GM19099 (cell line): Measurements from ENCODE around the gene DPM1.

ENCODE experiments used
- POLR2A ChIP-seq: IDR thresholded peaks from 3 replicates; pipeline ENCODE4 v1.6.1; 2011; ENCODE audit warnings: low read depth; ENCODE audit not compliant: insufficient read length; ENCODE audit errors: extremely low read depth

DPM1 gene

DNA sequence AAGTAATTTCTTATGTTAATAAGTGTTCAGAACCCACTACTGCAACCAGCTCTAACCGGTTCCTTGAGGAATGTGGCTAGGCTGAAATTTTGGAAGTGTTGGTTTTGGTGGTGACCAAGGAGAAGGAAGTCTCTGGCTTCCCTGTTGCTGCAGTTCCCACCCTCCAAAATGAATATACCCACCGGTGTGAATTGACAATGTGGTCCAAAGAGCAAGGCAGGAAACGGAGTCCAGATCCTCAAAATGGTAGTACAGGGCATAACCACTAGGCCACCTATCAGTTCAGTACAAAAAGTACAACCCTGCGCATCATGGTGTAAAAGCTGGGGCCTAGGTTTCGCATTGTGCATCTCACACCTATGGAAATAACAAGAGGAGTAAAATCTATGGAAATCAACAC lies 29.9 kb downstream of the DPM1 start:
- no peak for TF ChIP-seq POLR2A

DNA sequence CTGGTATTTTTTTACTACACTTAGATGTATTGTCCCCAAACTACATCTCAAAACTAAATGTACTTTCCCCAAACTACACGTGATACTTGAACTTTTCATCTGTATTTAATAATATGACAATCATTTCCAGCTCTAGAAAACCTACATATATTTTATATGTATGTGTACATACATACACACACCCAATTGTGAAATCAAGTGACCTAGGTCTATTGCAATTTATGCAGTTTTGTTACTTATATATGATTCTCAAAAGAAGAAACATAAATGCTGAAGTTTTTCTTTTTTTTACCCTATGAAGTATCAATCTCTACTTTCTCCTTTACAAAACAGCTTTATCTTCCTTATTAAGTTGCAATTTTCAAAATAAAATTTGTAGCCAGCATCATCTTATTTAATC lies 31.8 kb downstream of the DPM1 start:
- no peak for TF ChIP-seq POLR2A

DNA sequence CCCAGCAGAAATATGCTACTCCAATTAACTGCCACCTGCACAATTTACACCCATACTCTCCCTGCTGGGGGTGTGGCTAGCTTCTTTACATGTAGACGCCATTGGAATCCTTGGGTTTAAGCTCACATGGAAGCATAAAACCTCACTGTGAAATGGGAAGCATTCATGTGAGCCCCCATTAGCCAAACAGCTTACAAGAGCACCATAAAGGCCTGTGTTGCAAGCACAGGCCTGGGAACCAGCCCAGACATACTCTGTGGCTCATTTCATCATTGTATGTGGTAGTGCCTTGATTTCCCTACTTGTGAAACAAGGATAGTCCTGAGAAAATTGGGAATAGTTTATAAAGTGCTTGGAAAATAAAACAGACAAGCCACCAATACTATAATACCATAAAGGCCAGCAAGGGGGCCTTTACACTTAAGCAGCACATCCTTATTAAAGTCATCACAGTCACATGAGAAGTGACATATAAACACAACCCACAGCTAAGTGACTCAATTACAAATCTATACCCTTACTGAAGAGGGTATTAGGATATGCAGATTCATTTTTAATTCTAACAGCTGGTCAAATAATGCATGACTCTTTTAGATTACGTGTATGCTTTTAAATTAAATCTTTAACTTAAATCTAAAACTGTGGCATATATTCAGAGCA lies 33.9 kb downstream of the DPM1 start:
- no peak for TF ChIP-seq POLR2A

DNA sequence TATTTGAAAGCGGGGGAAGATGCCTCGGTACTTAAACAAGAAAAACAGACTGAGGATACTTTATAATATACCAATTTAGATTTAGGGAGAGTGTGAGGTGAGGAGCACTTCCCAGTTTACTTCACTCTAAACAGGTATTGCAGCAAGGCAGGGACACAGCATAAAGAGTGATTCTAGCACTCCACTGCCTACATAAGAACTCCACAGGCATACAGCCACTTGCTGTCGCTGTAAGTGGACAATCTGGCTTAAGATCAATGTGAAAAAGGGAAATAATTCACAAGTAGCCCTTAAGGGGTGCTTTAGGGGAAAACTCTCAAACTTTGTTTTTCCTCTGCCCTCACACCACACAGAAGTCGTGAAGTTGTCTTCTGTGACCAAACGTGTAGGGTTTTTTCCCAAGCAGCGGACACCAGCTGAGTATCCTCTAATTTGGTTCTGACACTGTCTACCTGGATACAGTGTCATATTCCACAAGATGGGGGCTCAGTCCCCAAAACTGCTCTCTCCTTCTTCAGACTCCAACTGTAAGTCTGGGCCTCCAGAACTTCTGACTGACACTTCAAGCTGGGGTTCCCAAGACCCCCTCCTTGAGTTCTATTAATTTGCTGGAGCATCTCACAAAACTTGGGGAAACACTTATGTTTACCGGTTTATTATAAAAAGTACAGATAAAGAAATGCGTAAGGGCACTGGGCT lies 36.4 kb downstream of the DPM1 start:
- no peak for TF ChIP-seq POLR2A

DNA sequence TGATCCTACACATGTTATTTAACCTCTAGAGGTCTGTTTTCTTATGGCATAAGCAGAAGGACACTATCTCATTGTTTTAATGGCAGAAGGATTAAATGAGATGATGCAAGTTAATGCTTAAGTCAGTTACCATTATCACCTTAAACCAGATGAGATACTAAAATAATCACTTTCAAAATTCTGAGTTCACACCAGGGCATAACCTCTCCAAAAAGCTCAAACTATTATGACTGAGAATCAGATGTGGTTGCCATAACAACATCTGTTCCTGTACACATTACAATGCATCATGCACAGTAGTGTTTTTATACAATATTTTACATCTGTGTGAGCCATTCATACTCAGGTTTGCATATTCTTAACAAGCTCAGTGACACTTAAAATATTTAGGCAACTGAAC lies 37.3 kb downstream of the DPM1 start:
- TF ChIP-seq POLR2A, result no peak

DNA sequence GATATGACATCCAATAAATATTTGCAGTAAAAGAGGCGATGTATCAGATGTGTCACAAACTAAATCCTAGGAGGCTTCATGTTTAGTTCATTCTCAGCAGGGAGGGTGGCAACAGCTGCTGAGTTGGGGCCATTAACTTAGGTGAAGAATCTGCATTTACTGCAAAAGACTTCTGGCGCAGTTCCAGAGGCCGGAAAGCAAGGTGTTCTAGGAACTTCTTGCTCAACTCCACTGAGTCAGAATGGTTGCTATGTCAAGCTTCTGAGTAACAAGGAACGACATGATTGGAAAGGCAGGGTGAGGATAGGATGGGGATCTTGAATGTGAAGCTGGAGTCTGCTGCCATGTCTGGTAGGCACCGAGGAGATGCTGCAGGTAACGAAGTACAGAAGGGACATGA lies 38.8 kb downstream of the DPM1 start:
- TF ChIP-seq POLR2A, result no peak

DNA sequence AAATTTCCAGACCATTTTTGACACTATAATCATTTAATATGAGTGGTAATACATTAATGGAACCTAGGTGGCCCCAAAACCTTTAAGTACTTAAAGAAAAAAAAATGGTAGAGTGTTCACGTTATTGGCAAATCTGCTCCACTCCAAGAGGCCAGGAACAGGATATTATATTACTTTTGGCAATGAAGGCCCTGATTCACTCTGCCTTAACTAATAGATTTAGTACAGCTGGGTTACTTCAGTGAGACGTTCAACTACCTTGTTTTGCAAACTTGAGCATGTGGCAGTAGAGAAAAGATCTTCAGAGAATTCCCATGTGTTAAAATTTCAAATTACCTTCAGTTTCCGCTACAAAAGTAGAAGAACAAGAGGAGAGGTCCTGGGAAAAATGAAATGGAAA lies 39.9 kb downstream of the DPM1 start:
- TF ChIP-seq POLR2A, result no peak

DNA sequence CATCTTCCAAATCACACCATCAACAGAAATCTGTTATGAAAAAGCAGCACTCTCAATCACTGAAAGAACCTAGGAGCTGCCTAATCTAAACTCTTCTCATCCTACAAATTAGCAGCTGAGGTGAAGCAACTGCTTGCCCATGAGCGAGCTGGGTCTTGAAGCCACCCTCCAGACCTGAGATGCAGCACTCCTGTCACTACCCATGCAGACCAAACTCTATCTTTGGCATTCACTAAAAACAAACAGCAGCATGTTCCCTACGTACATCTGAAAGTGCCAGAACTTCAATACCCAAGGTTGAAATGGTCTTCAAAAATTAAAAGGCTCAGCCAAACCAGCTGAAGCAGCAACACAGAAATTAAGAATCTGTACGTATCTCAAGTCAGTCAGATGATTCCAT lies 41.4 kb downstream of the DPM1 start:
- TF ChIP-seq POLR2A, result no peak

DNA sequence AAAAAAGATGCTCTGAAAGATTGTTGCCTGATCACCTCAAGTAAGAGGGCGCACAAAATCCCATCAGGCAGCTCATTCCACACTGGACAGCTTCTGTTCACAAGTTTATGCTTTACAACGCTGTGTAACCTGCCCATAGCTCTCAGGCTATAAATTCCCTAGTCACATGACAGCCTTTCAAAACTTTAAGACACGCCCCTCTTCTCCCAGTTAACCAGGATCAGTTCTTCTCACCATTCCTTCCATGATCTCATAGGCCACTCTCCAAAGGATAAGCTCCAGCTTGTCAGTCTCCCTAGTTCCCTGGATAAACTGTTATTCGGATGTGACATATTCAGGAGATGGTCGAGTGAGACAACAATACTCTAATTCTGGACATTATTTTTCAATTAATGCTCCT lies 42.1 kb downstream of the DPM1 start:
- no peak for TF ChIP-seq POLR2A

DNA sequence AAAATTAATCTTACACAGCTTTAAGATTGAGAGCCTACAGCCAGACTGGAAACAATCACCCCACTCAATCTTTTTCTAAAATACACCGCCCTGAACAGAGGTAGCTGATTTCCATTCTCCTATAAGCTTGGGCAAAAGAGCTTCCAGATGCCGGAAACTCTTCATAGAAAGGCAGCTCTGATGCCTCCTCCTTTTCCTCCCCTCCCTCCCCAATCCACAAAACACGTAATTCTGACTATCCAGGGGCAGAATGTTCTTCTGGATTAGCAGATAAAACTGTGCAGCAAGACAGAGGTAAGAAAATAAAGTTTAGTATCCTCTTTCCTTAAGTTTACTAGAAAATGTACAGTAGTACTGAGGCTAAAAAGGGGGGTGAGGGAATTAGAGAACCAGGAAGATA lies 42.9 kb downstream of the DPM1 start:
- no peak for TF ChIP-seq POLR2A

DNA sequence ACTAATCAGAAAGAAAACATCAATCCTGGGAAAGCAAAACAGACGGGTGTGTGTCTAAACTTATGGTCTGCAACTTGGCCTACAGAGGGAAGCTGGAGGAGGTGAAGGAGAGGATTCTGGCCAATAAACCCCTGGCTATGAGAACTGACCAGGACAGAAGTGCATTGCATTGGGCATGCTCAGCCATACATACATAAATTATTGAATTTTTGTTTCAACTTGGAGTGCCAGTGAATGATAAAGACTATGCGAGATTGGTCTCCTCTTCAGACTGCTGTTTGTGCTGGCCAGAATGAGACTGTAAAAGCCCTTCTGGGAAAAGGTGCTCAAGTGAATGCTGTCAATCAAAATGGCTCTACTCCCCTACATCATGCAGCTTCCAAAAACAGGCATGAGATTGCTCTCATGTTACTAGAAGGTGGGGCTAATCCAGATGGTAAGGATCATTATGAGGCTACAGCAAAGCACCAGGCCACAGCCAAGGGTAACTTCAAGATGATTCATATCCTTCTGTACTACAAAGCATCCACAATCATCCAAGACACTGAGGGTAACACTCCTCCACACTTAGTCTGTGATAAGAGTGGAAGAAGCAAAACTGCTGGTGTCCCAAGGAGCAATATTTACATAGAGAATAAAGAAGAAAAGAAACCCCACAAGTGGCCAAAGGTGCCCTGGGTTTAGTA lies 44.5 kb downstream of the DPM1 start:
- no peak for TF ChIP-seq POLR2A

DNA sequence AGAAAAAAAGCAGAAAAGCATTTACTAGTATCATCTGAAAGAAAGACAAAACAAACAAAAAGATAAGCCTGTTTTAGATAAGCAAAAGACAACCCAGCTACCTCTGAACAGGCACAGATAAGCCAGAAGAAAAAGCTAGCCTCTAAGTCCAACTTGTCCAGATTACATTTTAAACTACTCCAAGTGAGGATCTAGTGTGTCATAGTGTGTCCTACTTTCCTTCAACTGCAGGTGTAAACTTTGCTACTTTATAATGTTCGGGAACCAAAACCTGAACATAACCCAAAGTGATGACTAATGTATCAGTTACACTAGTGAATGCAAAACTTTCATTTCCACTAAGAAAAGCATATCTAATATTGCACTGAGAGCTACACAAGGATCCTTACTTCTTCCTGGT lies 46.6 kb downstream of the DPM1 start:
- no peak for TF ChIP-seq POLR2A

DNA sequence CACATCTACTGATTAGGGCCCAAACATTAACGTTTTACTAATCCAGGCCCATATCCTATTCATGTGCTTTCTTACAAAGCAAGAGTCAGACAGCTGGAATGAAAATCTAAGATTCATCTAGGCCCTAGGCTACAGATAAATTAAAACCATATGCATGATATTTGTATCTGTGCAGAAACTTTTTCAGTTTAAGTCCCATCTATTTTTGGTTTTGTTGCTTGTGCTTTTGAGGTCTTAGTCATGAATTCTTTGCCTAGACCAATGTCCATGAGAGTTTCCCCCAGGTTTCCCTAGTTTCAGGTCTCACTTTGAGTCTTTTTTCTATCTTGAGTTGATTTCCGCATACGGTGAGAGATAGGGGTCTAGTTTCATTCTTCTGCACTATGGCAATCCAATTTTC lies 47.3 kb downstream of the DPM1 start:
- TF ChIP-seq POLR2A, result no peak

DNA sequence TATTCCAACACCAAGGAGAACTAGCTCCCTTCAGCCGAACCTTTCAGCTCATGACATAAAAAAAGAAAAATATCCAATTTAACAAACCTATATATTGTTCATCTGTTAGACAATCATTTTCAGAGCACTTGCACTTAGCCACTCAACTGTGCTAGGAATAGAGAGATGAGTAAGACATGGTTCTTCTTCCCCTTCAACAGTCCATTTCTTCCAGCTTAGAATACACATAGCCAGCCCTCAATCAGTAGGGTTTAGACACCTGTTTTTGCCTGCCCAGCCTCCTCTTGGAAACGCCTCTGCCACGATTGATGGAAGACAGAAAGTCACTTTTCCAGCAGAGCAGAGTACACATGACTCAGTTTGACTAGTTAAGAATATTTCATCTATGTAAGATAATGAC lies 48.9 kb downstream of the DPM1 start:
- TF ChIP-seq POLR2A, result no peak

DNA sequence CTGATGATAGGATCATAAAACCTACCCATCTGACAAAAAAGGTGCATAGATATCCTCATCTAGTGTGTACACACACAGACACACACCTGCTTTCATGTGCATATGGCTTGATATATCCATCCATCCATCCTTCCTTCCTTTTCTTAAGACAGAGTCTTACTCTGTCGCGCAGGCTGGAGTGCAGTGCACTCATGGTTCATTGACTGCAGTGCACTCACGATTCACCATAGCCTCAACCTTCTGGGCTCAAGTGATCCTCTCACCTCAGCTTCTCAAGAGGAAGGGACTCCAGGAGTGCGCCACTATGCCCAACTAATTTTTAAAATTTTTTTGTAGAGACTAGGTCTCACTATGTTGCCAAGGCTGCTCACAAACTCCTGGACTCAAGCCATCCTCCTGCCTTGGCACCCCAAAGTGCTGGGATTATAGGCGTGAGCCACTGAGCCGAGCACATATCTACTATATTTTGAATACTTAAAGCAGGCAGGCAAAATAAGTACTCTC lies 54.2 kb downstream of the DPM1 start:
- TF ChIP-seq POLR2A, result no peak
